ENCODE data around the gene LMAN2.

Gene LMAN2

GRCh38 chr5:177372034-177372896 is 20.8 kb upstream of the LMAN2 start:
- no peak for DNase-seq
- no peaks in the 10 kb centered on the region for H3K9me3 ChIP-seq
- peaks cover 0 to 16% of the 10 kb centered on the region in 2 donors for H3K27me3 ChIP-seq
- H3K4me1 ChIP-seq = peaks cover 0 to 23% (median 13%) of the 10 kb centered on the region in 4 donors
- H3K27ac ChIP-seq = no peak overlapping the region
- peaks cover 0 to 6% (median 0%) of the 10 kb centered on the region in 3 donors for H3K36me3 ChIP-seq
- intact Hi-C loops (cut with DNase I; ENCODE audit: low total_unique reads) = no loop called here
- TF ChIP-seq, protein P1, sequence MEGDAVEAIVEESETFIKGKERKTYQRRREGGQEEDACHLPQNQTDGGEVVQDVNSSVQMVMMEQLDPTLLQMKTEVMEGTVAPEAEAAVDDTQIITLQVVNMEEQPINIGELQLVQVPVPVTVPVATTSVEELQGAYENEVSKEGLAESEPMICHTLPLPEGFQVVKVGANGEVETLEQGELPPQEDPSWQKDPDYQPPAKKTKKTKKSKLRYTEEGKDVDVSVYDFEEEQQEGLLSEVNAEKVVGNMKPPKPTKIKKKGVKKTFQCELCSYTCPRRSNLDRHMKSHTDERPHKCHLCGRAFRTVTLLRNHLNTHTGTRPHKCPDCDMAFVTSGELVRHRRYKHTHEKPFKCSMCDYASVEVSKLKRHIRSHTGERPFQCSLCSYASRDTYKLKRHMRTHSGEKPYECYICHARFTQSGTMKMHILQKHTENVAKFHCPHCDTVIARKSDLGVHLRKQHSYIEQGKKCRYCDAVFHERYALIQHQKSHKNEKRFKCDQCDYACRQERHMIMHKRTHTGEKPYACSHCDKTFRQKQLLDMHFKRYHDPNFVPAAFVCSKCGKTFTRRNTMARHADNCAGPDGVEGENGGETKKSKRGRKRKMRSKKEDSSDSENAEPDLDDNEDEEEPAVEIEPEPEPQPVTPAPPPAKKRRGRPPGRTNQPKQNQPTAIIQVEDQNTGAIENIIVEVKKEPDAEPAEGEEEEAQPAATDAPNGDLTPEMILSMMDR (IDR thresholded peaks at IDR 0.05) = no peak
- no peak overlapping the region for H3K4me3 ChIP-seq

DNA sequence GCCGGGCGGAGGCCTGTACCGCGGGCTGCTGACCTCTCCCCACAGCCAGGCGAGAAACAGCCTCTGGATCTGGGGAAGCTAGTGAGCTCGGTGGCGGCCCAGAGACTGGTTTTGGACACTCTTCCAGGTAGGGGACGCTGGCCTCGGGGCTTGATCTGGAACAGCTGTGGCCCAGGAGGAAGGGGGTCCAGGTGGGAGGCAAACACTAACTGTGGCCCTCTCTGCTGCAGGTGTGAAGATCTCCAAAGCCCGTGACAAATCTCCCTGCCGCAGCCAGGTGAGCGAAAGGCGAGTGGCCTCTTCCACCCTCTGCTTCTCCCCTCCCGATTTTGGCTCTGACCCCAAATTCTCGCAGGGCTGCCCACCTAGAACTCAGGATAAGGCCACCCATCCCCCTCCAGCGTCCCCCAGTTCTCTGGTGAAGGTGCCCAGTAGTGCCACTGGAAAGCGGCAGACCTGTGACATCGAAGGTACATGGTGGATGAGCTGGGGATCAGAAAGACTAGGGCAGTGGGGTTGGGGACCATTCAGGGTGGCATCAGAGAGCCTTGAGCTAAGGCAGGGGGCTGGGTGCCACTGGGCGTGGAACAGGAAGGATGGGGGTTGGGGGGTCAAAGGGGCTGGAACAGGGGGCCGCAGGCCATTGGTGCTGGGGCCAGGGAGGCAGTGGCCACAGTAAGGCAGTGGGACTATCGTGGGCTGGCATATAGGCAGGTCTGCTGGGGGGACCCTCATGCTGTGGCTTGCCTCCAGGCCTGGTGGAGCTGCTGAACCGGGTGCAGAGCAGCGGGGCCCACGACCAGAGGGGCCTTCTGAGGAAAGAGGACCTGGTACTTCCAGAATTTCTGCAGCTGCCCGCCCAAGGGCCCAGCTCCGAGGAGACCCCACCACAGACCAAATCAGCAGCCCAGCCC is 19.9 kb upstream of the LMAN2 start:
- Histone ChIP-seq H3K27me3 (peaks cover 0 to 16% of the 10 kb centered on the region in 2 donors), H3K36me3 (peaks cover 0 to 6% (median 0%) of the 10 kb centered on the region in 3 donors), H3K9me3 (no peaks in the 10 kb centered on the region), H3K27ac (peak overlapping the region in 1 of 2 donors; percentile 50), H3K4me3 (peak overlapping the region; percentile 43 to 44), H3K4me1 (peaks cover 0 to 30% (median 16%) of the 10 kb centered on the region in 4 donors)
- intact Hi-C loops (cut with DNase I; ENCODE audit: low total_unique reads) = no loop called here
- DNase-seq = no peak
- TF ChIP-seq, protein P1 (IDR thresholded peaks at IDR 0.05) = no peak

- Histone ChIP-seq H3K27ac (no peak overlapping the region), H3K9me3 (no peaks in the 10 kb centered on the region), H3K36me3 (peaks cover 0 to 6% (median 0%) of the 10 kb centered on the region in 3 donors), H3K4me3 (peak overlapping the region; percentile 43 to 44), H3K27me3 (peaks cover 0 to 16% of the 10 kb centered on the region in 2 donors), H3K4me1 (peaks cover 0 to 35% (median 20%) of the 10 kb centered on the region in 4 donors)
- TF ChIP-seq, protein P1 (IDR thresholded peaks at IDR 0.05) = peak; percentile 24 to 40
- intact Hi-C loops (cut with DNase I; ENCODE audit: low total_unique reads) = no loop called here
- peak; percentile 57 to 88 for DNase-seq
Measured at GRCh38 chr5:177370488-177371119, 19.1 kb upstream of the LMAN2 start.

- H3K4me3 ChIP-seq = no peak overlapping the region
- TF ChIP-seq, protein P1 (IDR thresholded peaks at IDR 0.05) = no peak
- no peak overlapping the region for H3K27ac ChIP-seq
- DNase-seq = no peak
- H3K36me3 ChIP-seq = peaks cover 0 to 6% (median 0%) of the 10 kb centered on the region in 3 donors
- H3K4me1 ChIP-seq = peaks cover 0 to 35% (median 20%) of the 10 kb centered on the region in 4 donors
- intact Hi-C loops (cut with DNase I; ENCODE audit: low total_unique reads) = no loop called here
- no peaks in the 10 kb centered on the region for H3K9me3 ChIP-seq
- peaks cover 0 to 16% of the 10 kb centered on the region in 2 donors for H3K27me3 ChIP-seq
Measured at GRCh38 chr5:177369645-177370440, 18.4 kb upstream of the LMAN2 start.

Measured in tibial artery (tissue), 4 donors.